ENCODE results near the gene FTO. TPM values are rescaled to one million over a fixed set of nuclear protein-coding genes. Genes with fewer than 3 reads are reported as not detected.

FTO gene
- total and polyA plus RNA-seq, 4 donors: 12.2 to 145 (median 57.7) TPM

DNA sequence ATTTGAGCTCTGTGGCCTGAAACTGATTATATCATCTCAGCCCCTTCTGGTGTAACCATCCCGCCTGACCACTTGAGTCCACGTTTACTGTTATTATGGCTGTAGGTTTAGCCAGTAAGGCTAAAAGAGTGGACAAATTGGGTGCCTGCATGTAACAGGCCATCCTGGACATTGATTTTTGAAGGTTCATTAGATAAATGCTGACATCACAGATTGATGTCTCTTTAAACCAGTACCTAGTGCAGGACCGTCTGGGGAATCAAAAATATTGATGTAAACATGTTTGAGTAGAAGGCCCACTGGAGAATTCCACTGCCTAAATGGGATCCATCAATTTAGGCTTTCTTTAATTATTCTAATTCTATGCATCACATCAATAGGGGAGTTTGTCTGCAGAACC, 367.6 kb downstream of the FTO start:
- DNase-seq: no peak
- Histone ChIP-seq H3K9me3 (ENCODE audit: control insufficient read depth in 4 of 4, insufficient read depth in 3 of 4, low read length in 3 of 4) (no peaks in the 10 kb centered on the region), H3K9ac (ENCODE audit: insufficient read depth in 1 of 2, low read length in 2 of 2) (no peak overlapping the region), H3K27me3 (ENCODE audit: control insufficient read depth in 3 of 3, insufficient read depth in 3 of 3, low read length in 2 of 3) (no peaks in the 10 kb centered on the region), H3K4me1 (ENCODE audit: control insufficient read depth in 5 of 5, insufficient read depth in 5 of 5, low read length in 5 of 5) (peaks cover 0 to under 1% (median 0%) of the 10 kb centered on the region in 5 donors), H3K27ac (ENCODE audit: low read depth in 1 of 2, low read length in 1 of 2) (no peak overlapping the region), H3K36me3 (ENCODE audit: control insufficient read depth in 4 of 4, insufficient read depth in 4 of 4, low read length in 4 of 4) (no peaks in the 10 kb centered on the region), H3K4me3 (no peak overlapping the region)
- ATAC-seq (ENCODE audit: insufficient read depth, low FRiP score): no peak
- WGBS, 2 donors: 89 to 95% methylated on average over 3 of the region's 3 CpGs
- TF ChIP-seq, protein P1, sequence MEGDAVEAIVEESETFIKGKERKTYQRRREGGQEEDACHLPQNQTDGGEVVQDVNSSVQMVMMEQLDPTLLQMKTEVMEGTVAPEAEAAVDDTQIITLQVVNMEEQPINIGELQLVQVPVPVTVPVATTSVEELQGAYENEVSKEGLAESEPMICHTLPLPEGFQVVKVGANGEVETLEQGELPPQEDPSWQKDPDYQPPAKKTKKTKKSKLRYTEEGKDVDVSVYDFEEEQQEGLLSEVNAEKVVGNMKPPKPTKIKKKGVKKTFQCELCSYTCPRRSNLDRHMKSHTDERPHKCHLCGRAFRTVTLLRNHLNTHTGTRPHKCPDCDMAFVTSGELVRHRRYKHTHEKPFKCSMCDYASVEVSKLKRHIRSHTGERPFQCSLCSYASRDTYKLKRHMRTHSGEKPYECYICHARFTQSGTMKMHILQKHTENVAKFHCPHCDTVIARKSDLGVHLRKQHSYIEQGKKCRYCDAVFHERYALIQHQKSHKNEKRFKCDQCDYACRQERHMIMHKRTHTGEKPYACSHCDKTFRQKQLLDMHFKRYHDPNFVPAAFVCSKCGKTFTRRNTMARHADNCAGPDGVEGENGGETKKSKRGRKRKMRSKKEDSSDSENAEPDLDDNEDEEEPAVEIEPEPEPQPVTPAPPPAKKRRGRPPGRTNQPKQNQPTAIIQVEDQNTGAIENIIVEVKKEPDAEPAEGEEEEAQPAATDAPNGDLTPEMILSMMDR (IDR thresholded peaks at IDR 0.05; ENCODE audit: control extremely low read depth, extremely low read depth): no peak

DNA sequence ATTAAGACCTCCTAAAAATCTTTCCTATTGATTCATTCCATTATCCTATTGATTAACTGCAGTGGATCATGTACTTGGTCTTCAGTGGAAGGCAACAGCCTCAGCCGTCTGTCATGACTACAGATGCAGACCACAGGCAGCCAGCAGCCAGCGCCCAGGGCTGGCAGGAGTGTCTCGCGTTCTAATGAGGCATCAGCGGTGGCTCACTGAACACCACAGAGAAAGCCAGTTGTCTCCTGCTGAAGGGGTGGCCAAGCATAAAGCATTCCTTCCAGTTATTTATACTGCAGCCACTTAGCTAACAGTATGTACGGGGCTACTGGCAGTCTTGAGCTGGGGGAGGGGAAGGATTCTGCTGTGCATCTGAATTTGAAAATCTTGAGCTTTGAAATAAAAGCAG, 368.3 kb downstream of the FTO start:
- H3K9me3 ChIP-seq (ENCODE audit: control insufficient read depth in 4 of 4, insufficient read depth in 3 of 4, low read length in 3 of 4): no peaks in the 10 kb centered on the region
- H3K36me3 ChIP-seq (ENCODE audit: control insufficient read depth in 4 of 4, insufficient read depth in 4 of 4, low read length in 4 of 4): no peaks in the 10 kb centered on the region
- no peak overlapping the region for H3K9ac ChIP-seq (ENCODE audit: insufficient read depth in 1 of 2, low read length in 2 of 2)
- TF ChIP-seq, protein P1 (IDR thresholded peaks at IDR 0.05; ENCODE audit: control extremely low read depth, extremely low read depth): no peak
- WGBS, 2 donors: 91 to 93% methylated on average over 6 of the region's 6 CpGs
- H3K4me1 ChIP-seq (ENCODE audit: control insufficient read depth in 5 of 5, insufficient read depth in 5 of 5, low read length in 5 of 5): peaks cover 0 to 2% (median 0%) of the 10 kb centered on the region in 5 donors
- ATAC-seq (ENCODE audit: insufficient read depth, low FRiP score): no peak
- DNase-seq: no peak
- H3K27me3 ChIP-seq (ENCODE audit: control insufficient read depth in 3 of 3, insufficient read depth in 3 of 3, low read length in 2 of 3): no peaks in the 10 kb centered on the region
- no peak overlapping the region for H3K4me3 ChIP-seq
- no peak overlapping the region for H3K27ac ChIP-seq (ENCODE audit: low read depth in 1 of 2, low read length in 1 of 2)

DNA sequence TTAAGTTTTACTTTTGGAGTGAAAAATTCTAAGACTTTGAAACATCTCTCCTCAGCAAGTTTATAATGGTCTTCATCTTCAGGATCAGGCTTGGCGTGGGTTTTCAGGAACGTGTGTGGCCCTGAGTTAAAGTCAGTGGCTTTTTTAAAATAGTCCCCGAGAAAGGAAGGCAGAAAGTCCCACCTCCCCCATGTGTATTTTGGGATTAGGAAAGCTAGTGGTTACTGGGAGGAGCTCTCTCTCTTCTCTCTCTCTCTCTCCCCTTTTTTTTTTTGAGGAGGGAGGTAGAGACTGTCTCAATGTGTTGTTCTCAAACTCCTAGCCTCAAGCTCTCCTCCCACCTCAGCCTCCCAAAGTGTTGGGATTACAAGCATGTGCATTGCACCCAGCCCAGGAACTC, 369.4 kb downstream of the FTO start:
- Histone ChIP-seq H3K36me3 (ENCODE audit: control insufficient read depth in 4 of 4, insufficient read depth in 4 of 4, low read length in 4 of 4) (no peaks in the 10 kb centered on the region), H3K4me3 (no peak overlapping the region), H3K27ac (ENCODE audit: low read depth in 1 of 2, low read length in 1 of 2) (no peak overlapping the region), H3K9me3 (ENCODE audit: control insufficient read depth in 4 of 4, insufficient read depth in 3 of 4, low read length in 3 of 4) (no peaks in the 10 kb centered on the region), H3K27me3 (ENCODE audit: control insufficient read depth in 3 of 3, insufficient read depth in 3 of 3, low read length in 2 of 3) (no peaks in the 10 kb centered on the region), H3K9ac (ENCODE audit: insufficient read depth in 1 of 2, low read length in 2 of 2) (no peak overlapping the region), H3K4me1 (ENCODE audit: control insufficient read depth in 5 of 5, insufficient read depth in 5 of 5, low read length in 5 of 5) (peaks cover 0 to 2% (median 0%) of the 10 kb centered on the region in 5 donors)
- TF ChIP-seq, protein P1 (IDR thresholded peaks at IDR 0.05; ENCODE audit: control extremely low read depth, extremely low read depth): no peak
- ATAC-seq (ENCODE audit: insufficient read depth, low FRiP score) (no peak), DNase-seq (no peak)
- 52 to 75% methylated on average over 3 of the region's 3 CpGs for WGBS, 2 donors

DNA sequence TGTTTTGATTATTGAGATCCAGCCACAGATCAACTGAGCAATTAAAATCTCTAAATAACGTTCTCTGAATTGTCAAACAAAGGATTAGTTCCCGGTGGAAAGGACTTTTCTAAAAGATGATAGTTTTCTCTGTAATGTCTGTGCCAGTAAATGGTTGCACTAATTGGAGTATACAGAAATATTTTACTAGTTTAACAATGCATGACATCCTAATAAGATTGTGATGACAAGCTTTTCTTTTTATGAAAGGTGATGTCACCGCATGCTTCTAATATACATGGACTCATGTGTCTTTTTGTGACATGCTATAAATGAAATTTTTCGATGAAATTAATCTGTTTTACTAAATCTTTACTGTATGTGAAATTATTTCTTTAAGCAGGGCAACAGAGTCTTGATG, 371.5 kb downstream of the FTO start:
- Histone ChIP-seq H3K9ac (ENCODE audit: insufficient read depth in 1 of 2, low read length in 2 of 2) (no peak overlapping the region), H3K36me3 (ENCODE audit: control insufficient read depth in 4 of 4, insufficient read depth in 4 of 4, low read length in 4 of 4) (no peaks in the 10 kb centered on the region), H3K4me1 (ENCODE audit: control insufficient read depth in 5 of 5, insufficient read depth in 5 of 5, low read length in 5 of 5) (peaks cover 0 to 3% (median 0%) of the 10 kb centered on the region in 5 donors), H3K9me3 (ENCODE audit: control insufficient read depth in 4 of 4, insufficient read depth in 3 of 4, low read length in 3 of 4) (no peaks in the 10 kb centered on the region), H3K27ac (ENCODE audit: low read depth in 1 of 2, low read length in 1 of 2) (no peak overlapping the region), H3K27me3 (ENCODE audit: control insufficient read depth in 3 of 3, insufficient read depth in 3 of 3, low read length in 2 of 3) (no peaks in the 10 kb centered on the region), H3K4me3 (no peak overlapping the region)
- TF ChIP-seq, protein P1 (IDR thresholded peaks at IDR 0.05; ENCODE audit: control extremely low read depth, extremely low read depth): no peak
- ATAC-seq (ENCODE audit: insufficient read depth, low FRiP score) (no peak), DNase-seq (no peak)
- WGBS, 2 donors: 91 to 96% methylated on average over 4 of the region's 4 CpGs
